Prostate gland (tissue), 2 donors: Measurements from ENCODE around the gene DPAGT1. TPM values are rescaled to one million over a fixed set of nuclear protein-coding genes. Genes with fewer than 3 reads are reported as not detected.

ENCODE experiments used
- DNase-seq: peaks from one replicate; pipeline ENCODE4 v3.0.0-alpha.2; 2019; ENCODE audit warnings: low spot score
- H3K27ac ChIP-seq, 2 donors: fragments of 200-600 bp; sonication (generic); 2 replicates each; pipeline ENCODE4 v1.5.1; 2017 to 2019
- H3K27me3 ChIP-seq: fragments of 200-600 bp; sonication (generic); replicated peaks from 2 replicates; pipeline ENCODE4 v1.5.1; 2019; ENCODE audit not compliant: insufficient read depth
- H3K36me3 ChIP-seq, 2 donors: fragments of 200-600 bp; sonication (generic); 1 replicate in 1 of 2; 2 replicates in 1 of 2; pipeline versions ENCODE4 v1.5.1 to v1.8.1; 2017 to 2019
- H3K4me1 ChIP-seq: fragments of 200-600 bp; sonication (generic); replicated peaks from 2 replicates; pipeline ENCODE4 v1.5.1; 2019
- H3K4me3 ChIP-seq, 2 donors: fragments of 200-600 bp; sonication (generic); 2 replicates each; pipeline ENCODE4 v1.5.1; 2017 to 2019
- H3K9me3 ChIP-seq: fragments of 200-600 bp; sonication (generic); 2 replicates; pipeline ENCODE4 v1.5.1; 2017
- POLR2A ChIP-seq: fragments of 450-650 bp; IDR thresholded peaks from one replicate; pipeline ENCODE4 v1.6.1; 2016; ENCODE audit warnings: antibody characterized with exemption, mild to moderate bottlenecking
- POLR2AphosphoS5 ChIP-seq: sonication (generic); formaldehyde crosslinking; IDR thresholded peaks from one replicate; pipeline ENCODE4 v1.6.1; 2017; ENCODE audit warnings: antibody characterized with exemption
- WGBS: methylation state at CpG from one replicate; pipeline ENCODE4 v1.1.5; 2018; 5-methylcytosine and 5-hydroxymethylcytosine counted together
- intact Hi-C: fragments of 100-400 bp; cut with DNase I; formaldehyde crosslinking; loops from one replicate; pipeline ENCODE4 v1.14.2; 2022
- total RNA-seq, 2 donors: library from RNA; depleted of rRNA; stranded (reverse); fragments of >200 nt; gene quantifications; one replicate each; pipeline ENCODE4 v1.1.0, GENCODE V29; 2016
- TF ChIP-seq, protein P1 (sequence below), 4 experiments: fragments of 200-600 bp in 2 of 4; fragments of 450-650 bp in 2 of 4; sonication (generic) in 2 of 4; IDR thresholded peaks; 1 replicate in 3 of 4; 2 replicates in 1 of 4; pipeline ENCODE4 v1.5.1; 2016 to 2019; ENCODE audit warnings: antibody characterized with exemption in 4 of 4, mild to moderate bottlenecking in 2 of 4, moderate library complexity in 2 of 4

DPAGT1 gene
- total RNA-seq, 2 donors from 2014 or later: 39.6 to 49.6 TPM

GRCh38 chr11:119087123-119087522 lies 14.5 kb downstream of the DPAGT1 start:
- 85% methylated on average over 6 of the region's 6 CpGs for WGBS
- no peaks in the 10 kb centered on the region for H3K9me3 ChIP-seq
- no peak overlapping the region for H3K4me3 ChIP-seq
- no peaks in the 10 kb centered on the region for H3K36me3 ChIP-seq
- peaks cover 4% of the 10 kb centered on the region for H3K4me1 ChIP-seq
- DNase-seq: no peak
- no peaks in the 10 kb centered on the region for H3K27me3 ChIP-seq
- TF ChIP-seq, protein P1, sequence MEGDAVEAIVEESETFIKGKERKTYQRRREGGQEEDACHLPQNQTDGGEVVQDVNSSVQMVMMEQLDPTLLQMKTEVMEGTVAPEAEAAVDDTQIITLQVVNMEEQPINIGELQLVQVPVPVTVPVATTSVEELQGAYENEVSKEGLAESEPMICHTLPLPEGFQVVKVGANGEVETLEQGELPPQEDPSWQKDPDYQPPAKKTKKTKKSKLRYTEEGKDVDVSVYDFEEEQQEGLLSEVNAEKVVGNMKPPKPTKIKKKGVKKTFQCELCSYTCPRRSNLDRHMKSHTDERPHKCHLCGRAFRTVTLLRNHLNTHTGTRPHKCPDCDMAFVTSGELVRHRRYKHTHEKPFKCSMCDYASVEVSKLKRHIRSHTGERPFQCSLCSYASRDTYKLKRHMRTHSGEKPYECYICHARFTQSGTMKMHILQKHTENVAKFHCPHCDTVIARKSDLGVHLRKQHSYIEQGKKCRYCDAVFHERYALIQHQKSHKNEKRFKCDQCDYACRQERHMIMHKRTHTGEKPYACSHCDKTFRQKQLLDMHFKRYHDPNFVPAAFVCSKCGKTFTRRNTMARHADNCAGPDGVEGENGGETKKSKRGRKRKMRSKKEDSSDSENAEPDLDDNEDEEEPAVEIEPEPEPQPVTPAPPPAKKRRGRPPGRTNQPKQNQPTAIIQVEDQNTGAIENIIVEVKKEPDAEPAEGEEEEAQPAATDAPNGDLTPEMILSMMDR (IDR thresholded peaks at IDR 0.05): no peak
- TF ChIP-seq POLR2AphosphoS5 (no peak), POLR2A (no peak)
- intact Hi-C loops: no loop called here
- H3K27ac ChIP-seq: no peak overlapping the region

GRCh38 chr11:119085437-119085847 lies 16.2 kb downstream of the DPAGT1 start:
- no peaks in the 10 kb centered on the region for H3K9me3 ChIP-seq
- intact Hi-C loops: no loop called here
- H3K36me3 ChIP-seq: peaks cover 0 to 5% of the 10 kb centered on the region in 2 donors
- peaks cover 4% of the 10 kb centered on the region for H3K4me1 ChIP-seq
- DNase-seq: no peak
- H3K4me3 ChIP-seq: peak overlapping the region; percentile 57 to 65
- H3K27ac ChIP-seq: peak overlapping the region; percentile 70 to 75
- TF ChIP-seq POLR2AphosphoS5 (no peak), POLR2A (no peak)
- TF ChIP-seq, protein P1 (IDR thresholded peaks at IDR 0.05): no peak
- WGBS: 0% methylated on average over 13 of the region's 13 CpGs
- no peaks in the 10 kb centered on the region for H3K27me3 ChIP-seq

- peaks cover 0 to 5% of the 10 kb centered on the region in 2 donors for H3K36me3 ChIP-seq
- peak within 1 kb of the TSS; percentile 57 to 65 for H3K4me3 ChIP-seq
- H3K9me3 ChIP-seq: no peaks in the 10 kb centered on the region
- H3K4me1 ChIP-seq: peaks cover 4% of the 10 kb centered on the region
- intact Hi-C loops: no loop called here
- peak within 1 kb of the TSS; percentile 70 to 75 for H3K27ac ChIP-seq
- DNase-seq: peak; percentile 89
- 2% methylated on average over 45 of the region's 45 CpGs for WGBS
- TF ChIP-seq, protein P1 (IDR thresholded peaks at IDR 0.05): no peak
- no peak for TF ChIP-seq POLR2A
- TF ChIP-seq POLR2AphosphoS5: peak; percentile 80
- H3K27me3 ChIP-seq: no peaks in the 10 kb centered on the region
Observed at GRCh38 chr11:119084663-119085436, 16.8 kb downstream of the DPAGT1 start, which contains the start of gene HMBS. TSS of gene HMBS (plus strand) at chr11:119084881. CDS start at chr11:119085034, 153 bp downstream.

DNA sequence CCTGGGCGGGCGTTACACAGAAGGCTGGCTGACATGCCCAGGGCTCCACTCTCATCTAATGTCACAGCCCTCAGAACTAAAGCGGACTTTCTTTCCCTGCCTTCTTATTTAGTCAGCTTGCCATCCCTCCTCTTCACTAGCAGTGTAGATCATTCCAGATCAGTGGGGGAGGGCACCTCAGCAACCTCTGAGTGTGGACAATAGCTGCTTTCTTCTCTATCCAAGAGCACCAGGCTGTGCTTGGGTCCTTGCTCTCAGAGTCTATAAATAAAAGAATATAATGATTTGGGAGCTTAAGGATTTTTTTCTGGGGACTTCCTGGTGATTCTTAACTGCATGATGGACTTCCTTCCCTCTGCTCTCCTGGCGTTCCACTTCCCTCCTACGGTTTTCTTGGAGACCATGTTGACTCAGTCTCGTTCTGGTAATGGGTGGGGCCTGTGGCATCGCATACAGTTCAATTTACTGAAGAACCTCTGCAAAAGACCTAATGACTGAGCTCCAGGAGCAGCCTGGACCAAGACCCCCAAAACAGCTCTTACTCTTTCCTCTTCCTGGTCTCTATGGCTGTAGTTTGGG lies 19.9 kb downstream of the DPAGT1 start:
- no peak overlapping the region for H3K27ac ChIP-seq
- no peak overlapping the region for H3K4me3 ChIP-seq
- TF ChIP-seq POLR2AphosphoS5 (no peak), POLR2A (no peak)
- TF ChIP-seq, protein P1 (IDR thresholded peaks at IDR 0.05): no peak
- H3K4me1 ChIP-seq: peaks cover 4% of the 10 kb centered on the region
- H3K27me3 ChIP-seq: no peaks in the 10 kb centered on the region
- no peaks in the 10 kb centered on the region for H3K9me3 ChIP-seq
- 71% methylated on average over 7 of the region's 7 CpGs for WGBS
- intact Hi-C loops: no loop called here
- no peak for DNase-seq
- peaks cover 14 to 18% of the 10 kb centered on the region in 2 donors for H3K36me3 ChIP-seq
